ENCODE measurements around the gene ALX4.

The ALX4 gene

DNA sequence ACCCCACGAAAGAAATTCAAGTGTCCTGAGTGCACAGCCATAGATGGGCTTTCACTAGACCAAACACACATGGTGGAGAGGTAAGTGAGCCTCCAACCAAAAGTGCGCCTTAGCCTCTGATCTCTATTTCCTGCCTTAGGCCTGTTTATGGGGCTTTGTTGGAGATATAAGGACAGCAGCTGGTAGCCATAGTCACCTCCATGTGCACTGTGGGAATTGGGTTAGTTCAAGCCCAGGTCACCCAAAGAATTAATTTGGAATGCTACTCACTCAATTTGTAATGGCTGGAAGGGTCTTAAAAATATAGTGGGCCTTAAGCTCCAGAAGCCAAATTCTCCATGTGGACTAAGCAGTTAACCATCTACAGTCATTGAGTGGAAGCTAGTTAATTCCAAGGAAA lies 73.6 kb downstream of the ALX4 start:
- Histone ChIP-seq H3K4me3 (ENCODE audit: low read length) (no peak overlapping the region), H2BK15ac (replicated peaks; ENCODE audit: low read depth) (no peak overlapping the region), H3K27me3 (ENCODE audit: insufficient read depth, low read length, poor library complexity) (no peaks in the 10 kb centered on the region), H3K23ac (ENCODE audit: low read length) (no peak overlapping the region), H3K56ac (ENCODE audit: low read length) (no peak overlapping the region), H3K27ac (ENCODE audit: low read depth, low read length) (no peak overlapping the region), H3K4me1 (ENCODE audit: control insufficient read depth, low read depth, low read length) (no peaks in the 10 kb centered on the region), H3K9ac (ENCODE audit: low read length) (no peak overlapping the region), H4K5ac (ENCODE audit: low read length) (no peak overlapping the region), H3K79me2 (ENCODE audit: control insufficient read depth, insufficient read depth, low read length) (no peaks in the 10 kb centered on the region), H3K79me1 (ENCODE audit: low read length) (no peaks in the 10 kb centered on the region), H2BK5ac (ENCODE audit: low read length) (no peak overlapping the region), H3K36me3 (ENCODE audit: control insufficient read depth, insufficient read depth, low read length) (no peaks in the 10 kb centered on the region), H2BK120ac (ENCODE audit: low read depth, low read length) (no peak overlapping the region), H3K18ac (ENCODE audit: low read length) (no peak overlapping the region), H3K4me2 (ENCODE audit: low read length) (no peak overlapping the region), H2AK5ac (ENCODE audit: low read length) (no peak overlapping the region), H3K4ac (ENCODE audit: low read depth, low read length) (no peak overlapping the region), H4K8ac (ENCODE audit: low read depth, low read length) (no peak overlapping the region)
- DNase-seq = no peak
- no CpG with 5 or more reads among the region's 2 CpGs for WGBS (ENCODE audit: extremely low coverage, insufficient coverage, low lambda C conversion rate)

GRCh38 chr11:44235765-44236201 lies 74.2 kb downstream of the ALX4 start:
- no peaks in the 10 kb centered on the region for H3K79me2 ChIP-seq (ENCODE audit: control insufficient read depth, insufficient read depth, low read length)
- H2BK5ac ChIP-seq (ENCODE audit: low read length) = no peak overlapping the region
- H2BK120ac ChIP-seq (ENCODE audit: low read depth, low read length) = no peak overlapping the region
- no peak overlapping the region for H3K4ac ChIP-seq (ENCODE audit: low read depth, low read length)
- no peaks in the 10 kb centered on the region for H3K36me3 ChIP-seq (ENCODE audit: control insufficient read depth, insufficient read depth, low read length)
- H3K27ac ChIP-seq (ENCODE audit: low read depth, low read length) = no peak overlapping the region
- WGBS (ENCODE audit: extremely low coverage, insufficient coverage, low lambda C conversion rate) = no CpG with 5 or more reads among the region's 8 CpGs
- no peak overlapping the region for H3K9ac ChIP-seq (ENCODE audit: low read length)
- no peak overlapping the region for H2BK15ac ChIP-seq (replicated peaks; ENCODE audit: low read depth)
- H3K4me2 ChIP-seq (ENCODE audit: low read length) = no peak overlapping the region
- DNase-seq = no peak
- no peak overlapping the region for H4K5ac ChIP-seq (ENCODE audit: low read length)
- H3K79me1 ChIP-seq (ENCODE audit: low read length) = no peaks in the 10 kb centered on the region
- no peak overlapping the region for H3K56ac ChIP-seq (ENCODE audit: low read length)
- no peak overlapping the region for H3K4me3 ChIP-seq (ENCODE audit: low read length)
- H3K23ac ChIP-seq (ENCODE audit: low read length) = no peak overlapping the region
- no peak overlapping the region for H2AK5ac ChIP-seq (ENCODE audit: low read length)
- no peaks in the 10 kb centered on the region for H3K27me3 ChIP-seq (ENCODE audit: insufficient read depth, low read length, poor library complexity)
- no peaks in the 10 kb centered on the region for H3K4me1 ChIP-seq (ENCODE audit: control insufficient read depth, low read depth, low read length)
- no peak overlapping the region for H3K18ac ChIP-seq (ENCODE audit: low read length)
- no peak overlapping the region for H4K8ac ChIP-seq (ENCODE audit: low read depth, low read length)

GRCh38 chr11:44229624-44230023 lies 80.3 kb downstream of the ALX4 start:
- no peak overlapping the region for H3K4me3 ChIP-seq (ENCODE audit: low read length)
- no peak overlapping the region for H3K4ac ChIP-seq (ENCODE audit: low read depth, low read length)
- no peak overlapping the region for H3K56ac ChIP-seq (ENCODE audit: low read length)
- H2BK120ac ChIP-seq (ENCODE audit: low read depth, low read length) = no peak overlapping the region
- no peaks in the 10 kb centered on the region for H3K79me2 ChIP-seq (ENCODE audit: control insufficient read depth, insufficient read depth, low read length)
- H3K4me2 ChIP-seq (ENCODE audit: low read length) = no peak overlapping the region
- no CpG with 5 or more reads among the region's 3 CpGs for WGBS (ENCODE audit: extremely low coverage, insufficient coverage, low lambda C conversion rate)
- no peaks in the 10 kb centered on the region for H3K79me1 ChIP-seq (ENCODE audit: low read length)
- no peak overlapping the region for H4K8ac ChIP-seq (ENCODE audit: low read depth, low read length)
- no peaks in the 10 kb centered on the region for H3K4me1 ChIP-seq (ENCODE audit: control insufficient read depth, low read depth, low read length)
- H3K18ac ChIP-seq (ENCODE audit: low read length) = no peak overlapping the region
- H3K9ac ChIP-seq (ENCODE audit: low read length) = no peak overlapping the region
- H3K36me3 ChIP-seq (ENCODE audit: control insufficient read depth, insufficient read depth, low read length) = no peaks in the 10 kb centered on the region
- no peaks in the 10 kb centered on the region for H3K27me3 ChIP-seq (ENCODE audit: insufficient read depth, low read length, poor library complexity)
- H2BK15ac ChIP-seq (replicated peaks; ENCODE audit: low read depth) = no peak overlapping the region
- H2BK5ac ChIP-seq (ENCODE audit: low read length) = no peak overlapping the region
- no peak overlapping the region for H3K23ac ChIP-seq (ENCODE audit: low read length)
- H2AK5ac ChIP-seq (ENCODE audit: low read length) = no peak overlapping the region
- no peak overlapping the region for H3K27ac ChIP-seq (ENCODE audit: low read depth, low read length)
- no peak for DNase-seq
- H4K5ac ChIP-seq (ENCODE audit: low read length) = no peak overlapping the region

GRCh38 chr11:44229098-44229497 lies 80.8 kb downstream of the ALX4 start:
- H3K4me2 ChIP-seq (ENCODE audit: low read length) = no peak overlapping the region
- no peak overlapping the region for H4K8ac ChIP-seq (ENCODE audit: low read depth, low read length)
- no peak overlapping the region for H2BK120ac ChIP-seq (ENCODE audit: low read depth, low read length)
- H3K36me3 ChIP-seq (ENCODE audit: control insufficient read depth, insufficient read depth, low read length) = no peaks in the 10 kb centered on the region
- no peak overlapping the region for H3K4ac ChIP-seq (ENCODE audit: low read depth, low read length)
- H3K4me3 ChIP-seq (ENCODE audit: low read length) = no peak overlapping the region
- H3K4me1 ChIP-seq (ENCODE audit: control insufficient read depth, low read depth, low read length) = no peaks in the 10 kb centered on the region
- WGBS (ENCODE audit: extremely low coverage, insufficient coverage, low lambda C conversion rate) = no CpG with 5 or more reads among the region's 4 CpGs
- no peak overlapping the region for H4K5ac ChIP-seq (ENCODE audit: low read length)
- H3K79me1 ChIP-seq (ENCODE audit: low read length) = no peaks in the 10 kb centered on the region
- H3K18ac ChIP-seq (ENCODE audit: low read length) = no peak overlapping the region
- no peak overlapping the region for H2BK5ac ChIP-seq (ENCODE audit: low read length)
- no peak overlapping the region for H3K56ac ChIP-seq (ENCODE audit: low read length)
- no peak overlapping the region for H3K23ac ChIP-seq (ENCODE audit: low read length)
- H3K27ac ChIP-seq (ENCODE audit: low read depth, low read length) = no peak overlapping the region
- H2AK5ac ChIP-seq (ENCODE audit: low read length) = no peak overlapping the region
- H3K27me3 ChIP-seq (ENCODE audit: insufficient read depth, low read length, poor library complexity) = no peaks in the 10 kb centered on the region
- no peaks in the 10 kb centered on the region for H3K79me2 ChIP-seq (ENCODE audit: control insufficient read depth, insufficient read depth, low read length)
- no peak overlapping the region for H3K9ac ChIP-seq (ENCODE audit: low read length)
- H2BK15ac ChIP-seq (replicated peaks; ENCODE audit: low read depth) = no peak overlapping the region
- no peak for DNase-seq

- H3K4me1 ChIP-seq (ENCODE audit: control insufficient read depth, low read depth, low read length) = no peaks in the 10 kb centered on the region
- H3K4ac ChIP-seq (ENCODE audit: low read depth, low read length) = no peak overlapping the region
- H2BK120ac ChIP-seq (ENCODE audit: low read depth, low read length) = no peak overlapping the region
- H3K9ac ChIP-seq (ENCODE audit: low read length) = no peak overlapping the region
- no peaks in the 10 kb centered on the region for H3K27me3 ChIP-seq (ENCODE audit: insufficient read depth, low read length, poor library complexity)
- no CpG with 5 or more reads among the region's 6 CpGs for WGBS (ENCODE audit: extremely low coverage, insufficient coverage, low lambda C conversion rate)
- DNase-seq = no peak
- no peaks in the 10 kb centered on the region for H3K79me1 ChIP-seq (ENCODE audit: low read length)
- H3K27ac ChIP-seq (ENCODE audit: low read depth, low read length) = no peak overlapping the region
- no peak overlapping the region for H3K4me2 ChIP-seq (ENCODE audit: low read length)
- H3K23ac ChIP-seq (ENCODE audit: low read length) = no peak overlapping the region
- no peak overlapping the region for H2BK15ac ChIP-seq (replicated peaks; ENCODE audit: low read depth)
- H2BK5ac ChIP-seq (ENCODE audit: low read length) = no peak overlapping the region
- H4K5ac ChIP-seq (ENCODE audit: low read length) = no peak overlapping the region
- H3K18ac ChIP-seq (ENCODE audit: low read length) = no peak overlapping the region
- no peak overlapping the region for H4K8ac ChIP-seq (ENCODE audit: low read depth, low read length)
- H3K56ac ChIP-seq (ENCODE audit: low read length) = no peak overlapping the region
- H3K79me2 ChIP-seq (ENCODE audit: control insufficient read depth, insufficient read depth, low read length) = no peaks in the 10 kb centered on the region
- H3K36me3 ChIP-seq (ENCODE audit: control insufficient read depth, insufficient read depth, low read length) = no peaks in the 10 kb centered on the region
- no peak overlapping the region for H3K4me3 ChIP-seq (ENCODE audit: low read length)
- no peak overlapping the region for H2AK5ac ChIP-seq (ENCODE audit: low read length)
These were observed 81.6 kb downstream of the ALX4 start for GRCh38 chr11:44228379-44228778.

GRCh38 chr11:44226945-44227344 lies 83.0 kb downstream of the ALX4 start:
- Histone ChIP-seq H4K5ac (ENCODE audit: low read length) (no peak overlapping the region), H2AK5ac (ENCODE audit: low read length) (no peak overlapping the region), H3K23ac (ENCODE audit: low read length) (no peak overlapping the region), H2BK120ac (ENCODE audit: low read depth, low read length) (no peak overlapping the region), H3K79me1 (ENCODE audit: low read length) (no peaks in the 10 kb centered on the region), H3K4me2 (ENCODE audit: low read length) (no peak overlapping the region), H3K36me3 (ENCODE audit: control insufficient read depth, insufficient read depth, low read length) (no peaks in the 10 kb centered on the region), H3K56ac (ENCODE audit: low read length) (no peak overlapping the region), H3K4ac (ENCODE audit: low read depth, low read length) (no peak overlapping the region), H3K4me3 (ENCODE audit: low read length) (no peak overlapping the region), H3K4me1 (ENCODE audit: control insufficient read depth, low read depth, low read length) (no peaks in the 10 kb centered on the region), H3K27me3 (ENCODE audit: insufficient read depth, low read length, poor library complexity) (no peaks in the 10 kb centered on the region), H3K27ac (ENCODE audit: low read depth, low read length) (no peak overlapping the region), H2BK15ac (replicated peaks; ENCODE audit: low read depth) (no peak overlapping the region), H3K79me2 (ENCODE audit: control insufficient read depth, insufficient read depth, low read length) (no peaks in the 10 kb centered on the region), H4K8ac (ENCODE audit: low read depth, low read length) (no peak overlapping the region), H2BK5ac (ENCODE audit: low read length) (no peak overlapping the region), H3K18ac (ENCODE audit: low read length) (no peak overlapping the region), H3K9ac (ENCODE audit: low read length) (no peak overlapping the region)
- DNase-seq = no peak
- WGBS (ENCODE audit: extremely low coverage, insufficient coverage, low lambda C conversion rate) = no CpG with 5 or more reads among the region's 4 CpGs
